RWPE2 (cell line): ENCODE measurements around the gene CACFD1.

ENCODE experiments used
- ATAC-seq: fragments of 200-7000 bp; cut with Tn5 transposase; 3 replicates; pipeline ENCODE4 v1.9.1; 2021; ENCODE audit warnings: low read depth
- DNase-seq: peaks from one replicate; pipeline ENCODE4 v3.0.0-alpha.2; 2020; ENCODE audit warnings: low spot score
- H3K27ac ChIP-seq: fragments of 450-650 bp; 2 replicates; pipeline ENCODE4 v1.5.1; 2017; ENCODE audit warnings: mild to moderate bottlenecking; ENCODE audit not compliant: poor library complexity, severe bottlenecking
- H3K27me3 ChIP-seq: fragments of 250-450 bp; sonication (Bioruptor Pico); 2 replicates; pipeline ENCODE4 v1.5.1; 2021; ENCODE audit warnings: mild to moderate bottlenecking, moderate library complexity; ENCODE audit not compliant: insufficient read depth, poor library complexity, severe bottlenecking
- H3K36me3 ChIP-seq: fragments of 250-450 bp; sonication (Bioruptor Pico); 2 replicates; pipeline ENCODE4 v1.5.1; 2020; ENCODE audit warnings: low read depth, mild to moderate bottlenecking, moderate library complexity
- H3K4me1 ChIP-seq: fragments of 250-450 bp; sonication (Bioruptor Pico); 2 replicates; pipeline ENCODE4 v1.5.1; 2021; ENCODE audit warnings: mild to moderate bottlenecking, moderate library complexity; ENCODE audit not compliant: insufficient read depth, poor library complexity, severe bottlenecking
- H3K4me3 ChIP-seq: fragments of 250-450 bp; sonication (Bioruptor Pico); 2 replicates; pipeline ENCODE4 v1.5.1; 2021; ENCODE audit warnings: mild to moderate bottlenecking, moderate library complexity; ENCODE audit not compliant: severe bottlenecking
- H3K9me3 ChIP-seq: fragments of 250-450 bp; sonication (Bioruptor Pico); 2 replicates; pipeline ENCODE4 v1.5.1; 2021; ENCODE audit warnings: mild to moderate bottlenecking, moderate library complexity; ENCODE audit not compliant: severe bottlenecking
- TF ChIP-seq, protein P1 (sequence below): fragments of 450-650 bp; IDR thresholded peaks from one replicate; pipeline ENCODE4 v1.5.1; 2017; ENCODE audit warnings: mild to moderate bottlenecking, moderate library complexity; ENCODE audit not compliant: poor library complexity, severe bottlenecking

CACFD1 gene

DNA sequence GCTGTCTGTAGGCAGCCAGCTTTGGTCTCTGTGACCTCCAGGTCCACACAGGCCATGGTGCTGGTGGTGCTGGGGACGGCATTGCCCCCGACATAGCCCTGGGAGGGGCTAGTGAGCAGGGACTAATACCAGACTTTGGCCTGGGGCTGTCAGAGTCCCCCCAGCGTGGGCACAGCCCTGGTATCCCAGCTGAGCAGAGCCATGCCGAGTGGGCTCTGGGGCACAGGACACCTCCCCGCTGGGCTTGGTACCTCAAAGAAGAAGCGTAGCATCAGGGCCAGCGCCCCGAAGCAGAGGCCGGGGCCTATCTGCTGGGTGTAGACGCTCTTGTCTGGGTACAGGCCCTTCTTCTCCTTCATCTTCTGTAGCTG, 55.4 kb downstream of the CACFD1 start:
- Histone ChIP-seq H3K27ac (no peak overlapping the region), H3K36me3 (no peaks in the 10 kb centered on the region), H3K27me3 (no peaks in the 10 kb centered on the region), H3K4me1 (no peaks in the 10 kb centered on the region), H3K9me3 (no peaks in the 10 kb centered on the region), H3K4me3 (no peak overlapping the region)
- ATAC-seq (no peak), DNase-seq (no peak)
- TF ChIP-seq, protein P1, sequence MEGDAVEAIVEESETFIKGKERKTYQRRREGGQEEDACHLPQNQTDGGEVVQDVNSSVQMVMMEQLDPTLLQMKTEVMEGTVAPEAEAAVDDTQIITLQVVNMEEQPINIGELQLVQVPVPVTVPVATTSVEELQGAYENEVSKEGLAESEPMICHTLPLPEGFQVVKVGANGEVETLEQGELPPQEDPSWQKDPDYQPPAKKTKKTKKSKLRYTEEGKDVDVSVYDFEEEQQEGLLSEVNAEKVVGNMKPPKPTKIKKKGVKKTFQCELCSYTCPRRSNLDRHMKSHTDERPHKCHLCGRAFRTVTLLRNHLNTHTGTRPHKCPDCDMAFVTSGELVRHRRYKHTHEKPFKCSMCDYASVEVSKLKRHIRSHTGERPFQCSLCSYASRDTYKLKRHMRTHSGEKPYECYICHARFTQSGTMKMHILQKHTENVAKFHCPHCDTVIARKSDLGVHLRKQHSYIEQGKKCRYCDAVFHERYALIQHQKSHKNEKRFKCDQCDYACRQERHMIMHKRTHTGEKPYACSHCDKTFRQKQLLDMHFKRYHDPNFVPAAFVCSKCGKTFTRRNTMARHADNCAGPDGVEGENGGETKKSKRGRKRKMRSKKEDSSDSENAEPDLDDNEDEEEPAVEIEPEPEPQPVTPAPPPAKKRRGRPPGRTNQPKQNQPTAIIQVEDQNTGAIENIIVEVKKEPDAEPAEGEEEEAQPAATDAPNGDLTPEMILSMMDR, result no peak

DNA sequence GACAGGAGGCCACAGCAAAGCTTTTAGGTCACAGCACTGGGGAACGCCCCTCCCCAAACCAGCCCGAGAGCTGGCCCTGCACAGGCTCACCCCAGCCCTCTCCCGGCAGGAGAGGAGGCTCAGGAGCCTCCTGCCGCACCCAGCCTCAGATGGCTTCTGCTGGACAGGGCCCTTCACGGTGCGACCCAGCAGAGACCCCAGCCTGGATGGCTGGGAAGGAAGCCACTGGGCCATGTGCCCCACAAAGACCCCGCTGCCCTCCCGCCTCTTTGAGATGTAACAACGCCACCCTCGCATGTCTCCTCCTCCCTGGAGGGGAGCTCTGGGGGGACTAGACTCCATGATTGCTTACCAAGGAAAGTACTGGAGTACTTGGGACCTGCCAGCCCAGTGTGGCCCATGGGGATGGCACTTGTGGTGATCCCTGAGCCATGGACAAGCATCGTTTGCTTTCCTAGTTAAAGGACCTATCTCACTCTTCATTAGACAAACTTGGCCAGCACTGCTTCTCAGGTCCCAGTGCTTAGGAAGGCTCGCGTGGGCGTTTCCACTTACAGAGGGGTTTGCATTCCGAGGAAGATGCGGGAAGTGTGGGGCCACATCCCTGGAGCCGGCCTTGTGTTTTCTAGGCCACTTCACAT, 56.0 kb downstream of the CACFD1 start:
- no peak for ATAC-seq
- H3K9me3 ChIP-seq, result no peaks in the 10 kb centered on the region
- H3K4me3 ChIP-seq, result no peak overlapping the region
- no peaks in the 10 kb centered on the region for H3K27me3 ChIP-seq
- H3K36me3 ChIP-seq, result no peaks in the 10 kb centered on the region
- TF ChIP-seq, protein P1, result no peak
- no peaks in the 10 kb centered on the region for H3K4me1 ChIP-seq
- DNase-seq, result no peak
- H3K27ac ChIP-seq, result no peak overlapping the region

- Histone ChIP-seq H3K9me3 (no peaks in the 10 kb centered on the region), H3K27me3 (no peaks in the 10 kb centered on the region), H3K36me3 (no peaks in the 10 kb centered on the region), H3K4me3 (no peak overlapping the region), H3K27ac (no peak overlapping the region), H3K4me1 (no peaks in the 10 kb centered on the region)
- DNase-seq, result no peak
- TF ChIP-seq, protein P1, result no peak
- ATAC-seq, result no peak
Measured at GRCh38 chr9:133516256-133516960, 56.6 kb downstream of the CACFD1 start.

- no peak for ATAC-seq
Measured at GRCh38 chr9:133516961-133517350, 57.2 kb downstream of the CACFD1 start.

GRCh38 chr9:133517711-133518110, 57.9 kb downstream of the CACFD1 start:
- H3K27me3 ChIP-seq, result no peaks in the 10 kb centered on the region
- H3K4me3 ChIP-seq, result no peak overlapping the region
- no peak overlapping the region for H3K27ac ChIP-seq
- no peaks in the 10 kb centered on the region for H3K4me1 ChIP-seq
- TF ChIP-seq, protein P1, result no peak
- DNase-seq, result no peak
- H3K36me3 ChIP-seq, result no peaks in the 10 kb centered on the region
- no peaks in the 10 kb centered on the region for H3K9me3 ChIP-seq
- ATAC-seq, result no peak

More at GRCh38 chr9:133516961-133517350, 57.2 kb downstream of the CACFD1 start:
- Histone ChIP-seq H3K27ac (no peak overlapping the region), H3K27me3 (no peaks in the 10 kb centered on the region), H3K4me1 (no peaks in the 10 kb centered on the region), H3K9me3 (no peaks in the 10 kb centered on the region), H3K36me3 (no peaks in the 10 kb centered on the region), H3K4me3 (no peak overlapping the region)
- TF ChIP-seq, protein P1, result no peak
- no peak for DNase-seq
